MCF 10A (cell line): ENCODE data around the gene SYT5. TPM values are rescaled to one million over a fixed set of nuclear protein-coding genes. Genes with fewer than 3 reads are reported as not detected.

ENCODE experiments used
- BruUV-seq: library from RNA; stranded (reverse); fragments of 400-500 nt; replicated peaks from 2 replicates; lab custom pipeline; 2021; lab: Mats Ljungman, UMichigan
- CTCF ChIA-PET: fragments of 300-600 bp; sonication (Branson Sonifier 250); formaldehyde crosslinking; extraction: SDS; loops from one replicate; lab custom pipeline; 2021; ENCODE audit warnings: antibody characterized with exemption, inconsistent platforms; lab: Yijun Ruan, JAX
- POLR2A ChIA-PET: fragments of 300-600, 350-650 bp; sonication (Branson Sonifier 250); formaldehyde crosslinking; extraction: SDS; loops from one replicate; lab custom pipeline; 2020; ENCODE audit warnings: antibody characterized with exemption, inconsistent platforms; lab: Yijun Ruan, JAX
- DNase-seq: peaks from one replicate; pipeline ENCODE4 v3.0.0-alpha.2; 2018; ENCODE audit not compliant: unreplicated experiment
- H3K27ac Mint-ChIP-seq: one replicate; pipeline ENCODE4 v1.8.0; 2022; ENCODE audit warnings: mild to moderate bottlenecking, low read depth, mixed read lengths; ENCODE audit not compliant: unreplicated experiment
- H3K27me3 Mint-ChIP-seq: one replicate; pipeline ENCODE4 v1.8.0; 2022; ENCODE audit warnings: mixed read lengths; ENCODE audit not compliant: insufficient read depth, unreplicated experiment
- H3K36me3 Mint-ChIP-seq: one replicate; pipeline ENCODE4 v1.8.0; 2022; ENCODE audit warnings: mild to moderate bottlenecking, moderate library complexity, mixed read lengths; ENCODE audit not compliant: insufficient read depth, unreplicated experiment
- H3K4me1 Mint-ChIP-seq: one replicate; pipeline ENCODE4 v1.8.0; 2022; ENCODE audit warnings: mixed read lengths; ENCODE audit not compliant: insufficient read depth, unreplicated experiment
- H3K4me3 Mint-ChIP-seq: one replicate; pipeline ENCODE4 v1.8.0; 2022; ENCODE audit warnings: mild to moderate bottlenecking, moderate library complexity, mixed read lengths; ENCODE audit not compliant: unreplicated experiment
- H3K9me3 Mint-ChIP-seq: one replicate; pipeline ENCODE4 v1.8.0; 2022; ENCODE audit warnings: mixed read lengths; ENCODE audit not compliant: unreplicated experiment
- CTCF ChIP-seq: fragments of 200-600 bp; IDR thresholded peaks from one replicate; pipeline ENCODE4 v1.8.0; 2022; ENCODE audit warnings: antibody characterized with exemption, mild to moderate bottlenecking; ENCODE audit not compliant: unreplicated experiment
- intact Hi-C: fragments of 100-400 bp; cut with micrococcal nuclease; formaldehyde crosslinking; loops from 2 replicates; pipeline ENCODE4 v1.14.1; 2022
- total RNA-seq: library from RNA; stranded (reverse); gene quantifications from 2 replicates; pipeline ENCODE4 v1.2.3, GENCODE V29; 2022

Gene SYT5
- total RNA-seq, 1 experiment from 2014 or later = not detected

GRCh38 chr19:55223291-55224037, 43.4 kb upstream of the SYT5 start:
- Mint-ChIP-seq H3K36me3 (peaks cover 26% of the 10 kb centered on the region), H3K4me3 (no peak overlapping the region), H3K9me3 (no peaks in the 10 kb centered on the region), H3K27me3 (no peaks in the 10 kb centered on the region), H3K27ac (no peak overlapping the region), H3K4me1 (no peaks in the 10 kb centered on the region)
- POLR2A ChIA-PET = no interaction called here
- no peak for DNase-seq
- CTCF ChIA-PET = interaction anchor here (0.7 kb wide), 1 partner anchor 16 kb away, joined by 3 read pairs; no protein-coding TSS in a partner anchor
- BruUV-seq = no TSS peak
- TF ChIP-seq CTCF = no peak
- intact Hi-C loops = no loop called here

DNA sequence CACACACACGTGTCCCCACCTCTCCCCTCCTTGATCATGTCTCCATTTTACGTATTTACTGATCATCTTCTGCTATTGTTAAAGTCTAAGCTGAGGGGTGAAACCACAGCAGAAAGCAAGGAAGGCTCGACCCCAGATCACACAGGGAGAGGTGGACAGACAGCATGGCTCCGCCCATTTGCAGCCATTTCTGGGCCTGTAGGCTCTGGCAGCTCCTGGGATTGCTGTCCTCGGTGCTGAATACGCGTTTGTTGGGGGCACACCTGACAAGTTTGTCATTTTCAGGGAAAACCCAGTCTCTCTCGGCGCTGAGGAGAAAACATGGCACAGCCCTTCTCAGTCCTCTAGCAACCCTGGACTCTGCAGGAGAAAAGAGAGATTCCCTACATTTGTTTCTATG, 40.4 kb upstream of the SYT5 start:
- no peak overlapping the region for H3K4me3 Mint-ChIP-seq
- H3K36me3 Mint-ChIP-seq = peaks cover 13% of the 10 kb centered on the region
- peaks cover 15% of the 10 kb centered on the region for H3K4me1 Mint-ChIP-seq
- ChIA-PET CTCF (interaction anchor here (0.6 to 0.8 kb wide), 2 partner anchors 164 to 169 kb away, joined by 3 read pairs; partner anchors contain the start of gene TMEM238), POLR2A (no interaction called here)
- BruUV-seq = no TSS peak
- no peaks in the 10 kb centered on the region for H3K27me3 Mint-ChIP-seq
- intact Hi-C loops = no loop called here
- H3K27ac Mint-ChIP-seq = no peak overlapping the region
- no peak for TF ChIP-seq CTCF
- DNase-seq = no peak
- H3K9me3 Mint-ChIP-seq = peaks cover 8% of the 10 kb centered on the region

- ChIA-PET CTCF (interaction anchor here (1.1 kb wide), 2 partner anchors 12 to 43 kb away, joined by 3 read pairs; no protein-coding TSS in a partner anchor), POLR2A (interaction anchor here (0.6 to 4.6 kb wide), 15 partner anchors 10 to 413 kb away, joined by 3 to 52 read pairs (median 5); partner anchors contain the start of genes DNAAF3, HSPBP1, KMT5C and PPP6R1)
- peak; percentile 99 for DNase-seq
- H3K9me3 Mint-ChIP-seq = peaks cover 9% of the 10 kb centered on the region
- H3K27ac Mint-ChIP-seq = peak overlapping the region; percentile 64
- peaks cover 7% of the 10 kb centered on the region for H3K36me3 Mint-ChIP-seq
- peak overlapping the region; percentile 78 for H3K4me3 Mint-ChIP-seq
- TF ChIP-seq CTCF = no peak
- H3K4me1 Mint-ChIP-seq = peaks cover 16% of the 10 kb centered on the region
- H3K27me3 Mint-ChIP-seq = no peaks in the 10 kb centered on the region
- intact Hi-C loops = loop anchor here (1.0 to 2.0 kb wide), 4 partner anchors 27 to 70 kb away; partner anchors contain the start of genes DNAAF3 and PPP6R1
- BruUV-seq = TSS peak; percentile 67
Observed at GRCh38 chr19:55216461-55217198, 36.5 kb upstream of the SYT5 start.

DNA sequence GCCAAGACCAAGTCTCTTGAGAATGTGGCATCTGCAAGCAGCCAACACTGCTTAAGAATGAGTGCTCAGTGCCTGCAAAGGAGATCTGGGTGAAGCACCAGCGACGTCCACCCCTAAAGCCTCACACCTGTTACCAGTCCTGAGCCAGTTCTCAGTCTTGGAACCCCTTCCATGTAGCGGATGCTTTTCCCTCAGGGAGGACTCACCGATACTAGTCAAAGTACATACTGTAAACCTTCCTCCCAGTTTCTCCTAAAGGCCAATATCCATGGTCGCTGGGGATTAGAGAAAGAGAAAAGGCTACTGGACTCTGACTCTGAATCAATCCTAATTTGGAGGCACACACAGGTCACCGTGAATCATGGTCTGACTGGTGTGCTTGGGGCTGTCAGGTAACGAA, 33.5 kb upstream of the SYT5 start:
- POLR2A ChIA-PET = interaction anchor here (4.6 kb wide), 1 partner anchor 15 kb away, joined by 16 read pairs; no protein-coding TSS in a partner anchor
- H3K36me3 Mint-ChIP-seq = peaks cover 17% of the 10 kb centered on the region
- H3K4me3 Mint-ChIP-seq = no peak overlapping the region
- no peaks in the 10 kb centered on the region for H3K27me3 Mint-ChIP-seq
- BruUV-seq = no TSS peak
- H3K4me1 Mint-ChIP-seq = peaks cover 29% of the 10 kb centered on the region
- DNase-seq = no peak
- no peak for TF ChIP-seq CTCF
- intact Hi-C loops = no loop called here
- H3K27ac Mint-ChIP-seq = no peak overlapping the region
- H3K9me3 Mint-ChIP-seq = peaks cover 9% of the 10 kb centered on the region
- CTCF ChIA-PET = interaction anchor here (0.7 kb wide), 1 partner anchor 33 kb away, joined by 3 read pairs; no protein-coding TSS in a partner anchor
